Measurements from ENCODE around the gene ADAMTSL3.

DNA sequence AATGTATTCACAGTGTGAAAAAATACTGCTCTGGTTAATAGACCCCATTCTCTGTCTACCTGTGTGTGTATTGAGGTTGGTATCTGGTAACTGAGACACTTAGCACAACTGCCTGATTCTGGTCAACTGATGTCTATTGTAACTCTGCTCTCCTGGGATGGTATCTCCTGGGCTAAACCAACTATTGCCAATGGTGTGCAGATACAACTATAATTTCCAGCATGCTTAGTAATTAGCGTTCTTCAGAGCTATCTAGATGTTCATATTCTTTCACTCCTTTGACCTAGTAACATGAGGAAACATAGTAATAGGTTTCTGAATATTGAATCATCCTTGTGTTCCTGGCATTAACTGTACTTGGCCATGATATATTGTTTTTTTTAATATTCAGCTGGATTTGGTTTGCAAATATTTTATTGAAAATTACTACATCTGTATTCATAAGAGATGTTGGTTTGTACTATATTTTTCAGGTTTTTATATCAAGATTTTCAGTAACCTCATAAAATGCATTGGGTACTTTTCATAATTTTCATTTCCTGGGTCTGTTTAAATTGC lies 16.8 kb downstream of the ADAMTSL3 start:
- TF ChIP-seq, protein P1, sequence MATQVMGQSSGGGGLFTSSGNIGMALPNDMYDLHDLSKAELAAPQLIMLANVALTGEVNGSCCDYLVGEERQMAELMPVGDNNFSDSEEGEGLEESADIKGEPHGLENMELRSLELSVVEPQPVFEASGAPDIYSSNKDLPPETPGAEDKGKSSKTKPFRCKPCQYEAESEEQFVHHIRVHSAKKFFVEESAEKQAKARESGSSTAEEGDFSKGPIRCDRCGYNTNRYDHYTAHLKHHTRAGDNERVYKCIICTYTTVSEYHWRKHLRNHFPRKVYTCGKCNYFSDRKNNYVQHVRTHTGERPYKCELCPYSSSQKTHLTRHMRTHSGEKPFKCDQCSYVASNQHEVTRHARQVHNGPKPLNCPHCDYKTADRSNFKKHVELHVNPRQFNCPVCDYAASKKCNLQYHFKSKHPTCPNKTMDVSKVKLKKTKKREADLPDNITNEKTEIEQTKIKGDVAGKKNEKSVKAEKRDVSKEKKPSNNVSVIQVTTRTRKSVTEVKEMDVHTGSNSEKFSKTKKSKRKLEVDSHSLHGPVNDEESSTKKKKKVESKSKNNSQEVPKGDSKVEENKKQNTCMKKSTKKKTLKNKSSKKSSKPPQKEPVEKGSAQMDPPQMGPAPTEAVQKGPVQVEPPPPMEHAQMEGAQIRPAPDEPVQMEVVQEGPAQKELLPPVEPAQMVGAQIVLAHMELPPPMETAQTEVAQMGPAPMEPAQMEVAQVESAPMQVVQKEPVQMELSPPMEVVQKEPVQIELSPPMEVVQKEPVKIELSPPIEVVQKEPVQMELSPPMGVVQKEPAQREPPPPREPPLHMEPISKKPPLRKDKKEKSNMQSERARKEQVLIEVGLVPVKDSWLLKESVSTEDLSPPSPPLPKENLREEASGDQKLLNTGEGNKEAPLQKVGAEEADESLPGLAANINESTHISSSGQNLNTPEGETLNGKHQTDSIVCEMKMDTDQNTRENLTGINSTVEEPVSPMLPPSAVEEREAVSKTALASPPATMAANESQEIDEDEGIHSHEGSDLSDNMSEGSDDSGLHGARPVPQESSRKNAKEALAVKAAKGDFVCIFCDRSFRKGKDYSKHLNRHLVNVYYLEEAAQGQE (IDR thresholded peaks at IDR 0.05; ENCODE audit: insufficient read depth in 1 of 2, low read depth in 2 of 2, low read length in 2 of 2) = no peak
- no peak for TF ChIP-seq SIN3A (IDR thresholded peaks at IDR 0.05; ENCODE audit: borderline replicate concordance, insufficient read depth, low read length)
- no peak for TF ChIP-seq FOXP2 (optimal IDR thresholded peaks at IDR 0.05; ENCODE audit: borderline replicate concordance, extremely low read depth, extremely low read length, insufficient read depth)
- TF ChIP-seq POLR2AphosphoS5 (IDR thresholded peaks at IDR 0.05; ENCODE audit: low read depth, low read length) = no peak
- TF ChIP-seq TAF1 (IDR thresholded peaks at IDR 0.05; ENCODE audit: borderline replicate concordance, insufficient read depth, low read length) = no peak

Data from PFSK-1 (cell line).